ENCODE results near the gene TACR2. TPM values are rescaled to one million over a fixed set of nuclear protein-coding genes. Genes with fewer than 3 reads are reported as not detected.

TACR2 gene
- total RNA-seq, 2 experiments from 2014 or later: not detected

- CTCF ChIA-PET: interaction anchor here (0.6 to 2.9 kb wide), 8 partner anchors 18 to 156 kb away, joined by 3 to 17 read pairs (median 6); no protein-coding TSS in a partner anchor
- peak overlapping the region; percentile 90 for H3K27ac Mint-ChIP-seq
- no peaks in the 10 kb centered on the region for H3K9me3 Mint-ChIP-seq
- H3K36me3 Mint-ChIP-seq (ENCODE audit: low read depth): peaks cover 35% of the 10 kb centered on the region
- peak; percentile 45 for DNase-seq
- H3K4me1 Mint-ChIP-seq (ENCODE audit: low read depth): peaks cover 23% of the 10 kb centered on the region
- no peaks in the 10 kb centered on the region for H3K27me3 Mint-ChIP-seq (ENCODE audit: low read depth)
- intact Hi-C loops (cut with micrococcal nuclease): loop anchor here (5.0 kb wide), 3 partner anchors 73 to 433 kb away; partner anchors contain the start of gene DDX21
- no peak overlapping the region for H3K4me3 Mint-ChIP-seq
Observed at GRCh38 chr10:69389827-69390490, 26.8 kb downstream of the TACR2 start.

GRCh38 chr10:69388488-69388887 is 28.2 kb downstream of the TACR2 start:
- no peak for DNase-seq
- Mint-ChIP-seq H3K36me3 (ENCODE audit: low read depth) (peaks cover 27% of the 10 kb centered on the region), H3K27ac (no peak overlapping the region), H3K27me3 (ENCODE audit: low read depth) (no peaks in the 10 kb centered on the region), H3K4me3 (no peak overlapping the region), H3K9me3 (no peaks in the 10 kb centered on the region), H3K4me1 (ENCODE audit: low read depth) (peaks cover 23% of the 10 kb centered on the region)
- CTCF ChIA-PET: interaction anchor here (0.9 to 2.4 kb wide), 3 partner anchors 20 to 152 kb away, joined by 4 to 8 read pairs (median 6); no protein-coding TSS in a partner anchor
- intact Hi-C loops (cut with micrococcal nuclease): no loop called here

GRCh38 chr10:69387500-69387899 is 29.2 kb downstream of the TACR2 start:
- H3K4me1 Mint-ChIP-seq (ENCODE audit: low read depth): peaks cover 21% of the 10 kb centered on the region
- intact Hi-C loops (cut with micrococcal nuclease): no loop called here
- H3K4me3 Mint-ChIP-seq: no peak overlapping the region
- H3K36me3 Mint-ChIP-seq (ENCODE audit: low read depth): peaks cover 27% of the 10 kb centered on the region
- no peaks in the 10 kb centered on the region for H3K27me3 Mint-ChIP-seq (ENCODE audit: low read depth)
- no peaks in the 10 kb centered on the region for H3K9me3 Mint-ChIP-seq
- no peak for DNase-seq
- peak overlapping the region; percentile 6 for H3K27ac Mint-ChIP-seq
- CTCF ChIA-PET: no interaction called here

- H3K4me3 Mint-ChIP-seq: no peak overlapping the region
- no peak for DNase-seq
- CTCF ChIA-PET: interaction anchor here (0.6 to 1.2 kb wide), 4 partner anchors 23 to 663 kb away, joined by 3 to 4 read pairs (median 3); no protein-coding TSS in a partner anchor
- H3K4me1 Mint-ChIP-seq (ENCODE audit: low read depth): peaks cover 14% of the 10 kb centered on the region
- intact Hi-C loops (cut with micrococcal nuclease): no loop called here
- H3K27me3 Mint-ChIP-seq (ENCODE audit: low read depth): no peaks in the 10 kb centered on the region
- H3K9me3 Mint-ChIP-seq: no peaks in the 10 kb centered on the region
- peaks cover 29% of the 10 kb centered on the region for H3K36me3 Mint-ChIP-seq (ENCODE audit: low read depth)
- H3K27ac Mint-ChIP-seq: peak overlapping the region; percentile 42
Observed at GRCh38 chr10:69385454-69386350, 31.0 kb downstream of the TACR2 start.

GRCh38 chr10:69384320-69384719 is 32.4 kb downstream of the TACR2 start:
- peak overlapping the region; percentile 5 for H3K27ac Mint-ChIP-seq
- H3K36me3 Mint-ChIP-seq (ENCODE audit: low read depth): peaks cover 36% of the 10 kb centered on the region

GRCh38 chr10:69383558-69383957 is 33.2 kb downstream of the TACR2 start:
- H3K4me1 Mint-ChIP-seq (ENCODE audit: low read depth): no peaks in the 10 kb centered on the region
- H3K27ac Mint-ChIP-seq: no peak overlapping the region
- no peak overlapping the region for H3K4me3 Mint-ChIP-seq
- CTCF ChIA-PET: interaction anchor here (1.7 kb wide), 1 partner anchor 9 kb away, joined by 4 read pairs; no protein-coding TSS in a partner anchor
- H3K9me3 Mint-ChIP-seq: no peaks in the 10 kb centered on the region
- H3K27me3 Mint-ChIP-seq (ENCODE audit: low read depth): no peaks in the 10 kb centered on the region
- intact Hi-C loops (cut with micrococcal nuclease): no loop called here
- H3K36me3 Mint-ChIP-seq (ENCODE audit: low read depth): peaks cover 38% of the 10 kb centered on the region
- no peak for DNase-seq

More at GRCh38 chr10:69384320-69384719, 32.4 kb downstream of the TACR2 start:
- DNase-seq: no peak
- H3K4me3 Mint-ChIP-seq: no peak overlapping the region
- H3K9me3 Mint-ChIP-seq: no peaks in the 10 kb centered on the region
- intact Hi-C loops (cut with micrococcal nuclease): no loop called here
- no peaks in the 10 kb centered on the region for H3K27me3 Mint-ChIP-seq (ENCODE audit: low read depth)
- peaks cover 4% of the 10 kb centered on the region for H3K4me1 Mint-ChIP-seq (ENCODE audit: low read depth)
- CTCF ChIA-PET: interaction anchor here (0.6 kb wide), 1 partner anchor 149 kb away, joined by 3 read pairs; no protein-coding TSS in a partner anchor

- H3K27ac Mint-ChIP-seq: no peak overlapping the region
- no peaks in the 10 kb centered on the region for H3K4me1 Mint-ChIP-seq (ENCODE audit: low read depth)
- no peaks in the 10 kb centered on the region for H3K27me3 Mint-ChIP-seq (ENCODE audit: low read depth)
- H3K9me3 Mint-ChIP-seq: no peaks in the 10 kb centered on the region
- DNase-seq: no peak
- peaks cover 40% of the 10 kb centered on the region for H3K36me3 Mint-ChIP-seq (ENCODE audit: low read depth)
- CTCF ChIA-PET: interaction anchor here (1.7 kb wide), 1 partner anchor 10 kb away, joined by 4 read pairs; no protein-coding TSS in a partner anchor
- intact Hi-C loops (cut with micrococcal nuclease): no loop called here
- no peak overlapping the region for H3K4me3 Mint-ChIP-seq
Observed at GRCh38 chr10:69382382-69383117, 34.2 kb downstream of the TACR2 start.

- peaks cover 33% of the 10 kb centered on the region for H3K36me3 Mint-ChIP-seq (ENCODE audit: low read depth)
- H3K27ac Mint-ChIP-seq: no peak overlapping the region
- CTCF ChIA-PET: interaction anchor here (1.0 kb wide), 1 partner anchor 13 kb away, joined by 6 read pairs; no protein-coding TSS in a partner anchor
- DNase-seq: no peak
- no peaks in the 10 kb centered on the region for H3K27me3 Mint-ChIP-seq (ENCODE audit: low read depth)
- no peak overlapping the region for H3K4me3 Mint-ChIP-seq
- intact Hi-C loops (cut with micrococcal nuclease): no loop called here
- H3K4me1 Mint-ChIP-seq (ENCODE audit: low read depth): no peaks in the 10 kb centered on the region
- H3K9me3 Mint-ChIP-seq: no peaks in the 10 kb centered on the region
Observed at GRCh38 chr10:69379800-69380199, 36.9 kb downstream of the TACR2 start.

GRCh38 chr10:69377933-69378332 is 38.8 kb downstream of the TACR2 start:
- no peaks in the 10 kb centered on the region for H3K9me3 Mint-ChIP-seq
- H3K27ac Mint-ChIP-seq: no peak overlapping the region
- peaks cover 2% of the 10 kb centered on the region for H3K4me1 Mint-ChIP-seq (ENCODE audit: low read depth)
- no peaks in the 10 kb centered on the region for H3K27me3 Mint-ChIP-seq (ENCODE audit: low read depth)
- intact Hi-C loops (cut with micrococcal nuclease): no loop called here
- CTCF ChIA-PET: no interaction called here
- no peak for DNase-seq
- peaks cover 31% of the 10 kb centered on the region for H3K36me3 Mint-ChIP-seq (ENCODE audit: low read depth)
- H3K4me3 Mint-ChIP-seq: no peak overlapping the region

GRCh38 chr10:69377191-69377590 is 39.5 kb downstream of the TACR2 start:
- Mint-ChIP-seq H3K4me3 (no peak overlapping the region), H3K27me3 (ENCODE audit: low read depth) (no peaks in the 10 kb centered on the region), H3K27ac (no peak overlapping the region), H3K36me3 (ENCODE audit: low read depth) (peaks cover 31% of the 10 kb centered on the region), H3K9me3 (no peaks in the 10 kb centered on the region), H3K4me1 (ENCODE audit: low read depth) (peaks cover 2% of the 10 kb centered on the region)
- DNase-seq: no peak
- intact Hi-C loops (cut with micrococcal nuclease): no loop called here
- CTCF ChIA-PET: no interaction called here

GRCh38 chr10:69376662-69377061 is 40.1 kb downstream of the TACR2 start:
- Mint-ChIP-seq H3K27ac (peak overlapping the region; percentile 18), H3K4me3 (no peak overlapping the region), H3K27me3 (ENCODE audit: low read depth) (no peaks in the 10 kb centered on the region), H3K36me3 (ENCODE audit: low read depth) (peaks cover 34% of the 10 kb centered on the region), H3K4me1 (ENCODE audit: low read depth) (peaks cover 2% of the 10 kb centered on the region), H3K9me3 (no peaks in the 10 kb centered on the region)
- no peak for DNase-seq
- intact Hi-C loops (cut with micrococcal nuclease): no loop called here
- CTCF ChIA-PET: interaction anchor here (0.6 kb wide), 2 partner anchors 17 to 144 kb away, joined by 3 to 4 read pairs; no protein-coding TSS in a partner anchor
